ENCODE results near the gene TERB1.
A peak's percentile ranks its signal among the peaks of the same experiment; 100 is the strongest.

The TERB1 gene

DNA sequence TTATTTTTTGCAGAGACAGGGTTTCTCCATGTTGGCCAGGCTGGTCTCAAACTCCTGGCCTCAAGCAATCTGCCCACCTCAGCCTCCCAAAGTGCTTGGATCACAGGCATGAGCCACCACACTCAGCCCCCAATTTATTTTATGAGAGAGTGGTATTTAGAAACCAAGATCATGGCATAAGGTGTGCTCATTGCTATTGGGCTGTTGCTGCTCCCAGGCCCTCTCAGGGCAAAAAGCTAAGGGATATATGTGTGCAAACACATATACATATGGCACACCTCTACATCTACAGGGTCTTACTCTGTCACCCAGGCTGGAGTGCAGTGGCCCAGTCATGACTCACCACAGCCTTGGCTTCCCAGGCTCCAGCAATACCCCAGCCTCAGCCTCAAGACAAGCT, 89.8 kb downstream of the TERB1 start:
- H3K36me3 ChIP-seq (ENCODE audit: control insufficient read depth in 2 of 2, insufficient read depth in 1 of 2, low read length in 2 of 2): no peaks in the 10 kb centered on the region
- CTCF ChIA-PET: no interaction called here
- TF ChIP-seq SETDB1 (IDR thresholded peaks at IDR 0.05; ENCODE audit: insufficient read length, low read length) (peak; percentile 52), PRDM2 (tag by site-specific recombination; IDR thresholded peaks at IDR 0.05; ENCODE audit: borderline replicate concordance) (no peak), ZNF701 (tag by site-specific recombination; IDR thresholded peaks at IDR 0.05) (no peak)
- no peak overlapping the region for H3K4me3 ChIP-seq (ENCODE audit: low read depth, low read length)
- H3K9me3 ChIP-seq (ENCODE audit: control insufficient read depth, insufficient read depth, low read depth, low read length): no peaks in the 10 kb centered on the region
- no peak overlapping the region for H3K27ac ChIP-seq (ENCODE audit: extremely low read depth, low read depth, low read length)
- no peaks in the 10 kb centered on the region; the same call in 1 of the 2 replicates for H3K4me1 ChIP-seq (ENCODE audit: control insufficient read depth, insufficient read depth, low read length)
- POLR2A ChIA-PET: no interaction called here

GRCh38 chr16:66706506-66706880, 94.9 kb downstream of the TERB1 start:
- Histone ChIP-seq H3K36me3 (ENCODE audit: control insufficient read depth in 2 of 2, insufficient read depth in 1 of 2, low read length in 2 of 2) (no peaks in the 10 kb centered on the region), H3K9me3 (ENCODE audit: control insufficient read depth, insufficient read depth, low read depth, low read length) (no peaks in the 10 kb centered on the region), H3K4me1 (ENCODE audit: control insufficient read depth, insufficient read depth, low read length) (no peaks in the 10 kb centered on the region), H3K4me3 (ENCODE audit: low read depth, low read length) (no peak overlapping the region), H3K27ac (ENCODE audit: extremely low read depth, low read depth, low read length) (no peak overlapping the region)
- POLR2A ChIA-PET: no interaction called here
- CTCF ChIA-PET: no interaction called here
- TF ChIP-seq PRDM1 (tag by site-specific recombination; IDR thresholded peaks at IDR 0.05) (no peak), PRDM2 (tag by site-specific recombination; IDR thresholded peaks at IDR 0.05; ENCODE audit: borderline replicate concordance) (no peak), ZFP3 (tag by site-specific recombination; IDR thresholded peaks at IDR 0.05; ENCODE audit: low read depth) (no peak), ZNF155 (tag by site-specific recombination; IDR thresholded peaks at IDR 0.05) (no peak), ZNF24 (tag by site-specific recombination; IDR thresholded peaks at IDR 0.05) (no peak), ZIC2 (tag by site-specific recombination; IDR thresholded peaks at IDR 0.05) (peak; percentile 76), ZNF324 (tag by site-specific recombination; IDR thresholded peaks at IDR 0.05) (no peak), GLIS1 (tag by site-specific recombination; IDR thresholded peaks at IDR 0.05) (peak; percentile 24; the same call in 1 of the 2 replicates), AEBP2 (tag by site-specific recombination; IDR thresholded peaks at IDR 0.05; ENCODE audit: borderline replicate concordance) (no peak)
- TF ChIP-seq, protein P1, sequence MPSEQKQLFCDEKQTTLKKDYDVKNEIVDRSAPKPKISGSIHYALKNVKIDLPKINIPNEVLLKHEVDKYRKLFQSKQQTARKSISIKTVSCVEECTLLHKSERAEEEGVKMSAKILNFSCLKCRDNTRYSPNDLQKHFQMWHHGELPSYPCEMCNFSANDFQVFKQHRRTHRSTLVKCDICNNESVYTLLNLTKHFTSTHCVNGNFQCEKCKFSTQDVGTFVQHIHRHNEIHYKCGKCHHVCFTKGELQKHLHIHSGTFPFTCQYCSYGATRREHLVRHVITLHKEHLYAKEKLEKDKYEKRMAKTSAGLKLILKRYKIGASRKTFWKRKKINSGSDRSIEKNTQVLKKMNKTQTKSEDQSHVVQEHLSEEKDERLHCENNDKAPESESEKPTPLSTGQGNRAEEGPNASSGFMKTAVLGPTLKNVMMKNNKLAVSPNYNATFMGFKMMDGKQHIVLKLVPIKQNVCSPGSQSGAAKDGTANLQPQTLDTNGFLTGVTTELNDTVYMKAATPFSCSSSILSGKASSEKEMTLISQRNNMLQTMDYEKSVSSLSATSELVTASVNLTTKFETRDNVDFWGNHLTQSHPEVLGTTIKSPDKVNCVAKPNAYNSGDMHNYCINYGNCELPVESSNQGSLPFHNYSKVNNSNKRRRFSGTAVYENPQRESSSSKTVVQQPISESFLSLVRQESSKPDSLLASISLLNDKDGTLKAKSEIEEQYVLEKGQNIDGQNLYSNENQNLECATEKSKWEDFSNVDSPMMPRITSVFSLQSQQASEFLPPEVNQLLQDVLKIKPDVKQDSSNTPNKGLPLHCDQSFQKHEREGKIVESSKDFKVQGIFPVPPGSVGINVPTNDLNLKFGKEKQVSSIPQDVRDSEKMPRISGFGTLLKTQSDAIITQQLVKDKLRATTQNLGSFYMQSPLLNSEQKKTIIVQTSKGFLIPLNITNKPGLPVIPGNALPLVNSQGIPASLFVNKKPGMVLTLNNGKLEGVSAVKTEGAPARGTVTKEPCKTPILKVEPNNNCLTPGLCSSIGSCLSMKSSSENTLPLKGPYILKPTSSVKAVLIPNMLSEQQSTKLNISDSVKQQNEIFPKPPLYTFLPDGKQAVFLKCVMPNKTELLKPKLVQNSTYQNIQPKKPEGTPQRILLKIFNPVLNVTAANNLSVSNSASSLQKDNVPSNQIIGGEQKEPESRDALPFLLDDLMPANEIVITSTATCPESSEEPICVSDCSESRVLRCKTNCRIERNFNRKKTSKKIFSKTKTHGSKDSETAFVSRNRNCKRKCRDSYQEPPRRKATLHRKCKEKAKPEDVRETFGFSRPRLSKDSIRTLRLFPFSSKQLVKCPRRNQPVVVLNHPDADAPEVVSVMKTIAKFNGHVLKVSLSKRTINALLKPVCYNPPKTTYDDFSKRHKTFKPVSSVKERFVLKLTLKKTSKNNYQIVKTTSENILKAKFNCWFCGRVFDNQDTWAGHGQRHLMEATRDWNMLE (tag by site-specific recombination; conservative IDR thresholded peaks at IDR 0.05; ENCODE audit: low read depth): no peak
- TF ChIP-seq, protein P2, sequence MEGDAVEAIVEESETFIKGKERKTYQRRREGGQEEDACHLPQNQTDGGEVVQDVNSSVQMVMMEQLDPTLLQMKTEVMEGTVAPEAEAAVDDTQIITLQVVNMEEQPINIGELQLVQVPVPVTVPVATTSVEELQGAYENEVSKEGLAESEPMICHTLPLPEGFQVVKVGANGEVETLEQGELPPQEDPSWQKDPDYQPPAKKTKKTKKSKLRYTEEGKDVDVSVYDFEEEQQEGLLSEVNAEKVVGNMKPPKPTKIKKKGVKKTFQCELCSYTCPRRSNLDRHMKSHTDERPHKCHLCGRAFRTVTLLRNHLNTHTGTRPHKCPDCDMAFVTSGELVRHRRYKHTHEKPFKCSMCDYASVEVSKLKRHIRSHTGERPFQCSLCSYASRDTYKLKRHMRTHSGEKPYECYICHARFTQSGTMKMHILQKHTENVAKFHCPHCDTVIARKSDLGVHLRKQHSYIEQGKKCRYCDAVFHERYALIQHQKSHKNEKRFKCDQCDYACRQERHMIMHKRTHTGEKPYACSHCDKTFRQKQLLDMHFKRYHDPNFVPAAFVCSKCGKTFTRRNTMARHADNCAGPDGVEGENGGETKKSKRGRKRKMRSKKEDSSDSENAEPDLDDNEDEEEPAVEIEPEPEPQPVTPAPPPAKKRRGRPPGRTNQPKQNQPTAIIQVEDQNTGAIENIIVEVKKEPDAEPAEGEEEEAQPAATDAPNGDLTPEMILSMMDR (tag by site-specific recombination; IDR thresholded peaks at IDR 0.05): no peak

Measured in HEK293 (cell line).